ENCODE measurements around the gene FECH.

Gene FECH

GRCh38 chr18:57627488-57627887 is 41.0 kb upstream of the FECH start (continued):
- no peak for TF ChIP-seq ZSCAN23 (tag by site-specific recombination; IDR thresholded peaks at IDR 0.05)
- no peak for TF ChIP-seq ZNF112 (tag by site-specific recombination; IDR thresholded peaks at IDR 0.05)

- no peaks in the 10 kb centered on the region for H3K4me1 ChIP-seq (ENCODE audit: control insufficient read depth, insufficient read depth, low read length)
- H3K36me3 ChIP-seq (ENCODE audit: control insufficient read depth in 2 of 2, insufficient read depth in 1 of 2, low read length in 2 of 2): peaks cover 0 to 2% of the 10 kb centered on the region in 2 experiments; a peak in 1 of 3 replicates
- ChIA-PET CTCF (interaction anchor here (0.9 to 1.0 kb wide), 2 partner anchors 257 to 500 kb away, joined by 3 to 5 read pairs; no protein-coding TSS in a partner anchor), POLR2A (interaction anchor here (0.7 kb wide), 1 partner anchor 63 kb away, joined by 5 read pairs; no protein-coding TSS in a partner anchor)
- no peak overlapping the region for H3K4me3 ChIP-seq (ENCODE audit: low read depth, low read length)
- H3K27ac ChIP-seq (ENCODE audit: extremely low read depth, low read depth, low read length): no peak overlapping the region
- TF ChIP-seq ZNF768 (tag by site-specific recombination; IDR thresholded peaks at IDR 0.05) (no peak), ZNF529 (tag by site-specific recombination; IDR thresholded peaks at IDR 0.05; ENCODE audit: insufficient replicate concordance) (no peak)
- H3K9me3 ChIP-seq (ENCODE audit: control insufficient read depth, insufficient read depth, low read depth, low read length): no peaks in the 10 kb centered on the region
Measured at GRCh38 chr18:57624988-57625387, 38.5 kb upstream of the FECH start.

- TF ChIP-seq ZNF416 (tag by site-specific recombination; IDR thresholded peaks at IDR 0.05) (no peak), ZNF175 (tag by site-specific recombination; IDR thresholded peaks at IDR 0.05) (no peak), ZSCAN4 (tag by site-specific recombination; IDR thresholded peaks at IDR 0.05) (no peak), ZNF624 (tag by site-specific recombination; IDR thresholded peaks at IDR 0.05) (no peak), ZNF692 (tag by site-specific recombination; IDR thresholded peaks at IDR 0.05) (no peak), ZNF600 (tag by site-specific recombination; IDR thresholded peaks at IDR 0.05) (no peak), MEIS1 (CRISPR knock-in tag; IDR thresholded peaks at IDR 0.05; ENCODE audit: borderline replicate concordance) (no peak), ZNF501 (tag by site-specific recombination; IDR thresholded peaks at IDR 0.05) (no peak), ZBTB49 (tag by site-specific recombination; IDR thresholded peaks at IDR 0.05; ENCODE audit: low read depth) (no peak), GLIS2 (tag by site-specific recombination; IDR thresholded peaks at IDR 0.05) (no peak), SETDB1 (IDR thresholded peaks at IDR 0.05; ENCODE audit: insufficient read length, low read length) (no peak)
- peak overlapping the region; percentile 76 for H3K27ac ChIP-seq (ENCODE audit: extremely low read depth, low read depth, low read length)
- H3K4me3 ChIP-seq (ENCODE audit: low read depth, low read length): peak overlapping the region; percentile 86
- no peaks in the 10 kb centered on the region for H3K4me1 ChIP-seq (ENCODE audit: control insufficient read depth, insufficient read depth, low read length)
- ChIA-PET CTCF (interaction anchor here (0.6 to 1.1 kb wide), 4 partner anchors 14 to 1827 kb away, joined by 3 to 5 read pairs (median 4); no protein-coding TSS in a partner anchor), POLR2A (interaction anchor here (0.6 to 1.7 kb wide), 11 partner anchors 8 to 1530 kb away, joined by 3 to 6 read pairs (median 5); partner anchors contain the start of genes FECH and ONECUT2)
- no peaks in the 10 kb centered on the region for H3K9me3 ChIP-seq (ENCODE audit: control insufficient read depth, insufficient read depth, low read depth, low read length)
- H3K36me3 ChIP-seq (ENCODE audit: control insufficient read depth in 2 of 2, insufficient read depth in 1 of 2, low read length in 2 of 2): peaks cover 23 to 28% of the 10 kb centered on the region in 2 experiments
Measured at GRCh38 chr18:57621246-57621604, 34.7 kb upstream of the FECH start.

- Histone ChIP-seq H3K4me3 (ENCODE audit: low read depth, low read length) (no peak overlapping the region), H3K4me1 (ENCODE audit: control insufficient read depth, insufficient read depth, low read length) (no peaks in the 10 kb centered on the region), H3K9me3 (ENCODE audit: control insufficient read depth, insufficient read depth, low read depth, low read length) (no peaks in the 10 kb centered on the region), H3K36me3 (ENCODE audit: control insufficient read depth in 2 of 2, insufficient read depth in 1 of 2, low read length in 2 of 2) (peaks cover 31 to 41% of the 10 kb centered on the region in 2 experiments), H3K27ac (ENCODE audit: extremely low read depth, low read depth, low read length) (no peak overlapping the region)
- ChIA-PET POLR2A (no interaction called here), CTCF (interaction anchor here (0.7 to 1.4 kb wide), 3 partner anchors 10 to 57 kb away, joined by 3 to 4 read pairs (median 4); no protein-coding TSS in a partner anchor)
- TF ChIP-seq REPIN1 (tag by site-specific recombination; IDR thresholded peaks at IDR 0.05; ENCODE audit: low read depth): no peak
- no peak for TF ChIP-seq ZNF514 (tag by site-specific recombination; IDR thresholded peaks at IDR 0.05)
- no peak for TF ChIP-seq ZNF596 (tag by site-specific recombination; IDR thresholded peaks at IDR 0.05)
- TF ChIP-seq ZNF704 (tag by site-specific recombination; IDR thresholded peaks at IDR 0.05): no peak
- TF ChIP-seq ZNF571 (tag by site-specific recombination; IDR thresholded peaks at IDR 0.05): no peak
- TF ChIP-seq ZNF292 (tag by site-specific recombination; IDR thresholded peaks at IDR 0.05; ENCODE audit: borderline replicate concordance, low read depth): no peak
- no peak for TF ChIP-seq ZNF148 (tag by site-specific recombination; IDR thresholded peaks at IDR 0.05; ENCODE audit: borderline replicate concordance)
Measured at GRCh38 chr18:57619876-57620275, 33.4 kb upstream of the FECH start.
